Keratinocyte (primary cell): ENCODE data around the gene PPP1R3C. TPM values are rescaled to one million over a fixed set of nuclear protein-coding genes. Genes with fewer than 3 reads are reported as not detected.
A peak's percentile ranks its signal among the peaks of the same experiment; 100 is the strongest.

Experiments used
- DNase-seq: peaks from one replicate; pipeline ENCODE4 v3.0.0-alpha.2; 2011; ENCODE audit warnings: low read depth, missing footprints, low spot score
- FAIRE-seq: peaks from 2 replicates; lab custom pipeline; 2011; peaks lifted over from hg19 to GRCh38; lab: Jason Lieb, UNC
- H2AFZ ChIP-seq: 2 replicates; pipeline ENCODE4 v1.6.0; 2012; ENCODE audit warnings: low read length, control low read depth, inconsistent platforms; ENCODE audit not compliant: control insufficient read depth
- H3K27ac ChIP-seq: 2 replicates; pipeline ENCODE4 v1.5.1; 2011; ENCODE audit warnings: low read length; ENCODE audit not compliant: control insufficient read depth, insufficient read depth
- H3K27me3 ChIP-seq: 3 replicates; pipeline ENCODE4 v1.6.0; 2011; ENCODE audit warnings: low read length; ENCODE audit not compliant: control insufficient read depth, insufficient read depth; ENCODE audit errors: extremely low read depth
- H3K36me3 ChIP-seq, 2 experiments: 2 replicates in 1 of 2; 3 replicates in 1 of 2; pipeline ENCODE4 v1.5.1; 2011; ENCODE audit warnings: low read length in 2 of 2, mild to moderate bottlenecking in 1 of 2; ENCODE audit not compliant: control insufficient read depth in 2 of 2, insufficient read depth in 2 of 2; ENCODE audit errors: extremely low read depth in 1 of 2
- H3K4me1 ChIP-seq: 3 replicates; pipeline ENCODE4 v1.5.1; 2011; ENCODE audit warnings: low read length; ENCODE audit not compliant: control insufficient read depth, insufficient read depth; ENCODE audit errors: extremely low read depth
- H3K4me2 ChIP-seq: 3 replicates; pipeline ENCODE4 v1.6.0; 2011; ENCODE audit warnings: low read depth, low read length; ENCODE audit not compliant: control insufficient read depth, insufficient read depth; ENCODE audit errors: extremely low read depth
- H3K4me3 ChIP-seq, 3 experiments: fragments of 200-600 bp in 1 of 3; sonication (generic) in 1 of 3; 2 replicates in 2 of 3; 3 replicates in 1 of 3; pipeline ENCODE4 v1.5.1; 2011 to 2016; ENCODE audit warnings: low read length in 3 of 3, mild to moderate bottlenecking in 3 of 3, control low read depth in 2 of 3, inconsistent platforms in 1 of 3, low read depth in 1 of 3, mixed read lengths in 1 of 3, mixed run types in 1 of 3, moderate library complexity in 1 of 3; ENCODE audit not compliant: control insufficient read depth in 2 of 3, insufficient read depth in 2 of 3; ENCODE audit errors: extremely low read depth in 1 of 3
- H3K79me2 ChIP-seq: 2 replicates; pipeline ENCODE4 v1.6.0; 2012; ENCODE audit warnings: low read length; ENCODE audit not compliant: control insufficient read depth, insufficient read depth
- H3K9ac ChIP-seq: 3 replicates; pipeline ENCODE4 v1.6.0; 2011; ENCODE audit warnings: low read length; ENCODE audit not compliant: control insufficient read depth, insufficient read depth; ENCODE audit errors: extremely low read depth
- H3K9me1 ChIP-seq: 3 replicates; pipeline ENCODE4 v1.6.0; 2011; ENCODE audit warnings: low read length; ENCODE audit not compliant: control insufficient read depth, insufficient read depth; ENCODE audit errors: extremely low read depth
- H3K9me3 ChIP-seq: 2 replicates; pipeline ENCODE4 v1.5.1; 2012; ENCODE audit warnings: low read depth, low read length; ENCODE audit not compliant: control insufficient read depth
- H4K20me1 ChIP-seq: 3 replicates; pipeline ENCODE4 v1.6.0; 2011; ENCODE audit warnings: low read length; ENCODE audit not compliant: control insufficient read depth, insufficient read depth; ENCODE audit errors: extremely low read depth
- EZH2 ChIP-seq: IDR thresholded peaks from one replicate; pipeline ENCODE4 v1.6.1; 2012; ENCODE audit warnings: inconsistent platforms, mild to moderate bottlenecking, low read length, moderate library complexity
- dilution Hi-C: fragments of 300-500 bp; cut with MboI; formaldehyde crosslinking; loops from one replicate; pipeline ENCODE4 v1.7.0; 2020; ENCODE audit warnings: low sequenced_read_pairs; ENCODE audit not compliant: extremely low pct_ligation_motif_present
- polyA plus RNA-seq, 5 experiments: library from polyadenylated mRNA; depleted of rRNA in 3 of 5; stranded (reverse) in 3 of 5; stranded (forward) in 1 of 5; unstranded in 1 of 5; fragments of >200 nt; gene quantifications; 1 replicate in 1 of 5; 2 replicates in 3 of 5; 3 replicates in 1 of 5; pipeline versions ENCODE4 v1.2.1 to v1.2.3, GENCODE V29; 2011 to 2012; ENCODE audit warnings: missing spikeins in 2 of 5, low read depth in 1 of 5, low replicate concordance in 1 of 5
- TF ChIP-seq, protein P1 (sequence below), 3 experiments: IDR thresholded peaks in 1 of 3; conservative IDR thresholded peaks in 1 of 3; optimal IDR thresholded peaks in 1 of 3; 2 replicates in 2 of 3; 3 replicates in 1 of 3; pipeline versions ENCODE3 to v1.5.1; 2011; ENCODE audit warnings: low read length in 3 of 3, mild to moderate bottlenecking in 3 of 3, moderate library complexity in 2 of 3, control low read depth in 1 of 3, inconsistent platforms in 1 of 3; ENCODE audit not compliant: insufficient read depth in 2 of 3; ENCODE audit errors: extremely low read depth in 1 of 3

PPP1R3C gene
- polyA plus RNA-seq, 1 donor (not counting 4 experiments of a cell fraction or from before 2014, with no cell fraction given), result 7.3 TPM

DNA sequence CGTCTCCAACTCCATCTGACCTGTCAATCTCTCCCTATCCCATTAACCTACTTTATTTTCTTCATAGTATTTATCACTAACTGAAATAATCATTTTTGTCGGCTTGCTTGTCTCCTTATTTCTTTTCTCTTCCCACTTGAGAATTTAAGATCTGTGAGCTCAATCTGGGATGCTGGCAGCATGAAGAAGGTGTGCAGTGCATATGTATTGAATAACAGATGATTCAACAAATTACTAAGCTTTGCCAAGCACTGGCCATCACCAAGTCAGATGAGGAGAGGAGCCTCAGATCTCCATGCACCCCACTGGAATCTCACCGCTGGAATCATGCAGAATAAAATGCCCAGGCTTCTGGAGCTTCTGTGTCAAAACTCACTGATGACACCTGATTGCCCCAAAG is 47.6 kb upstream of the PPP1R3C start:
- Histone ChIP-seq H2AFZ (no peak overlapping the region), H3K79me2 (no peaks in the 10 kb centered on the region), H3K4me3 (no peak overlapping the region), H3K9ac (no peak overlapping the region), H3K4me1 (peaks cover 47% of the 10 kb centered on the region), H3K9me1 (no peaks in the 10 kb centered on the region), H3K9me3 (no peaks in the 10 kb centered on the region), H4K20me1 (no peaks in the 10 kb centered on the region), H3K27ac (no peak overlapping the region), H3K27me3 (no peaks in the 10 kb centered on the region), H3K36me3 (no peaks in the 10 kb centered on the region), H3K4me2 (no peak overlapping the region)
- TF ChIP-seq, protein P1, sequence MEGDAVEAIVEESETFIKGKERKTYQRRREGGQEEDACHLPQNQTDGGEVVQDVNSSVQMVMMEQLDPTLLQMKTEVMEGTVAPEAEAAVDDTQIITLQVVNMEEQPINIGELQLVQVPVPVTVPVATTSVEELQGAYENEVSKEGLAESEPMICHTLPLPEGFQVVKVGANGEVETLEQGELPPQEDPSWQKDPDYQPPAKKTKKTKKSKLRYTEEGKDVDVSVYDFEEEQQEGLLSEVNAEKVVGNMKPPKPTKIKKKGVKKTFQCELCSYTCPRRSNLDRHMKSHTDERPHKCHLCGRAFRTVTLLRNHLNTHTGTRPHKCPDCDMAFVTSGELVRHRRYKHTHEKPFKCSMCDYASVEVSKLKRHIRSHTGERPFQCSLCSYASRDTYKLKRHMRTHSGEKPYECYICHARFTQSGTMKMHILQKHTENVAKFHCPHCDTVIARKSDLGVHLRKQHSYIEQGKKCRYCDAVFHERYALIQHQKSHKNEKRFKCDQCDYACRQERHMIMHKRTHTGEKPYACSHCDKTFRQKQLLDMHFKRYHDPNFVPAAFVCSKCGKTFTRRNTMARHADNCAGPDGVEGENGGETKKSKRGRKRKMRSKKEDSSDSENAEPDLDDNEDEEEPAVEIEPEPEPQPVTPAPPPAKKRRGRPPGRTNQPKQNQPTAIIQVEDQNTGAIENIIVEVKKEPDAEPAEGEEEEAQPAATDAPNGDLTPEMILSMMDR (optimal IDR thresholded peaks at IDR 0.05 in 1 of 3, IDR thresholded peaks at IDR 0.05 in 1 of 3, conservative IDR thresholded peaks at IDR 0.05 in 1 of 3; ENCODE audit: extremely low read depth in 1 of 3, insufficient read depth in 2 of 3, low read length in 3 of 3), result no peak
- TF ChIP-seq EZH2, result no peak
- DNase-seq (no peak), FAIRE-seq (peak; percentile 34)
- dilution Hi-C loops, result no loop called here

DNA sequence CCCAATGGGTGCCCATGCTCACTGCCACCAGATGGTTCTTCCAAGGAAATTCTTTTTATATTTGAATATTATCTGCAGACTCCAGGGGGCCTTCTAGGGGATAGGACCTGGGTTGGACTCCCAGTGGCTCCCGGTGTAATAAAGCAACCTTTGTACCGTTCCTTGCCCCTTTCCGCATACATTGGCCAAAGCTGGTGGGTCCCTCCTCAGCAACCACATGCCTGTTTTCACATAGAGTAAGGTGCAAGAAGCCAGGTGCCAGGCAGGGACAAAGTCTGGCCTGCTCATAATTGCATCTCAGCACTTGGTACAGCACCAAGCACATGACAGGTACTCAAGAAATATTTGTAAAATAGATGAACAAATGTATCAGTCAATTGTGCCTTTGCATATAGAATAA is 46.4 kb upstream of the PPP1R3C start:
- Histone ChIP-seq H3K27ac (no peak overlapping the region), H4K20me1 (no peaks in the 10 kb centered on the region), H3K36me3 (no peaks in the 10 kb centered on the region), H3K79me2 (no peaks in the 10 kb centered on the region), H3K9me3 (no peaks in the 10 kb centered on the region), H3K4me2 (no peak overlapping the region), H3K9me1 (no peaks in the 10 kb centered on the region), H2AFZ (no peak overlapping the region), H3K9ac (no peak overlapping the region), H3K4me3 (no peak overlapping the region), H3K27me3 (no peaks in the 10 kb centered on the region), H3K4me1 (peaks cover 35% of the 10 kb centered on the region)
- FAIRE-seq (no peak), DNase-seq (no peak)
- dilution Hi-C loops, result no loop called here
- TF ChIP-seq EZH2, result no peak
- TF ChIP-seq, protein P1 (optimal IDR thresholded peaks at IDR 0.05 in 1 of 3, IDR thresholded peaks at IDR 0.05 in 1 of 3, conservative IDR thresholded peaks at IDR 0.05 in 1 of 3; ENCODE audit: extremely low read depth in 1 of 3, insufficient read depth in 2 of 3, low read length in 3 of 3), result no peak
